Spleen (tissue), 11 donors: Measurements from ENCODE around the gene GJB5. TPM values are rescaled to one million over a fixed set of nuclear protein-coding genes. Genes with fewer than 3 reads are reported as not detected.

Source experiments
- DNase-seq: peaks from one replicate; pipeline ENCODE4 v3.0.0-alpha.2; 2020
- H3K27ac ChIP-seq, 8 donors: fragments of 200-600 bp; sonication (generic) in 7 of 8; 1 replicate in 4 of 8; 2 replicates in 4 of 8; pipeline versions ENCODE4 v1.5.0 to v1.8.0; 2016 to 2021; ENCODE audit warnings: inconsistent platforms in 4 of 8, mild to moderate bottlenecking in 4 of 8, moderate library complexity in 1 of 8
- H3K27me3 ChIP-seq, 7 donors: fragments of 200-600 bp; sonication (generic) in 6 of 7; replicated peaks in 1 of 7; 1 replicate in 4 of 7; 2 replicates in 3 of 7; pipeline versions ENCODE4 v1.5.0 to v1.8.0; 2016 to 2021; ENCODE audit warnings: inconsistent platforms in 3 of 7, mild to moderate bottlenecking in 1 of 7
- H3K36me3 ChIP-seq, 6 donors: fragments of 200-600 bp; sonication (generic) in 5 of 6; 1 replicate in 4 of 6; 2 replicates in 2 of 6; pipeline versions ENCODE4 v1.5.0 to v1.8.0; 2016 to 2021; ENCODE audit warnings: inconsistent platforms in 2 of 6
- H3K4me1 ChIP-seq, 6 donors: fragments of 200-600 bp; sonication (generic) in 5 of 6; 1 replicate in 3 of 6; 2 replicates in 3 of 6; pipeline versions ENCODE4 v1.5.0 to v1.8.0; 2016 to 2021; ENCODE audit warnings: inconsistent platforms in 3 of 6
- H3K4me3 ChIP-seq, 8 donors: fragments of 200-600 bp; sonication (generic) in 7 of 8; 1 replicate in 4 of 8; 2 replicates in 4 of 8; pipeline versions ENCODE4 v1.5.0 to v1.8.0; 2016 to 2021; ENCODE audit warnings: inconsistent platforms in 4 of 8, mild to moderate bottlenecking in 4 of 8, moderate library complexity in 2 of 8
- H3K9me3 ChIP-seq, 8 donors: fragments of 200-600 bp; sonication (generic) in 7 of 8; 1 replicate in 4 of 8; 2 replicates in 4 of 8; pipeline versions ENCODE4 v1.5.0 to v1.8.0; 2016 to 2021; ENCODE audit warnings: inconsistent platforms in 4 of 8
- POLR2A ChIP-seq, 3 donors: fragments of 450-650 bp; IDR thresholded peaks; one replicate each; pipeline ENCODE4 v1.5.1; 2017; ENCODE audit warnings: antibody characterized with exemption in 3 of 3, mild to moderate bottlenecking in 1 of 3
- POLR2AphosphoS5 ChIP-seq, 3 donors: sonication (generic); formaldehyde crosslinking; IDR thresholded peaks; one replicate each; pipeline ENCODE4 v1.5.1; 2017; ENCODE audit warnings: antibody characterized with exemption in 3 of 3
- WGBS, 5 donors: extraction: QIAGEN DNeasy Blood & Tissue Kit in 3 of 5; methylation state at CpG; one replicate each; pipeline versions ENCODE4 v1.1.5 to v1.1.7; 2013 to 2018; 5-methylcytosine and 5-hydroxymethylcytosine counted together
- intact Hi-C: fragments of 100-400 bp; cut with DNase I; formaldehyde crosslinking; loops from one replicate; pipeline ENCODE4 v1.15.0; 2023; ENCODE audit warnings: low total_unique reads
- polyA plus RNA-seq, 3 donors: library from polyadenylated mRNA; stranded (reverse); fragments of 200-250 nt; gene quantifications; one replicate each; pipeline ENCODE4 v1.2.1, GENCODE V29; 2013
- total RNA-seq, 7 donors: library from RNA; depleted of rRNA in 3 of 7; stranded (reverse); fragments of >200 nt in 3 of 7; fragmentation: NEBNext Ultra II Directional in 4 of 7; extraction: Animal tissue kit (Norgen Biotek cat#: 25700) in 4 of 7; gene quantifications; one replicate each; pipeline versions ENCODE4 v1.1.0 to v1.2.1, GENCODE V29; 2016 to 2021
- TF ChIP-seq, protein P1 (sequence below), 11 experiments: fragments of 200-600 bp in 7 of 11; fragments of 450-650 bp in 4 of 11; sonication (generic) in 4 of 11; IDR thresholded peaks in 8 of 11; conservative IDR thresholded peaks in 3 of 11; 1 replicate in 7 of 11; 2 replicates in 4 of 11; pipeline versions ENCODE4 v1.4.0 to v1.8.0; 2016 to 2021; ENCODE audit warnings: antibody characterized with exemption in 11 of 11, inconsistent platforms in 4 of 11, mild to moderate bottlenecking in 1 of 11
- donor health status: healthy with polysubstance abuse.
- donor health status: DM: no; HTN: no; CAD: no; lungs with moderate emphysema.
- donor health status: DM: no; HTN: no; CAD: no.
- donor health status: Bipolar disorder and iron deficiency.
- donor health status: healthy.
- donor health status: DM: no; HTN: no; CAD: no.
- donor health status: DM: yes; HTN: yes; CAD: no.

Gene GJB5
- total and polyA plus RNA-seq, 10 donors, result 0.06 TPM; not detected in 9

GRCh38 chr1:34761176-34761761 is 6.4 kb downstream of the GJB5 start:
- intact Hi-C loops, result no loop called here
- Histone ChIP-seq H3K4me1 (no peaks in the 10 kb centered on the region), H3K36me3 (no peaks in the 10 kb centered on the region), H3K27ac (no peak overlapping the region), H3K27me3 (peaks cover 0 to 43% (median 0%) of the 10 kb centered on the region in 7 donors), H3K4me3 (no peak overlapping the region), H3K9me3 (no peaks in the 10 kb centered on the region)
- TF ChIP-seq POLR2AphosphoS5 (IDR thresholded peaks at IDR 0.05) (no peak), POLR2A (IDR thresholded peaks at IDR 0.05) (no peak)
- TF ChIP-seq, protein P1, sequence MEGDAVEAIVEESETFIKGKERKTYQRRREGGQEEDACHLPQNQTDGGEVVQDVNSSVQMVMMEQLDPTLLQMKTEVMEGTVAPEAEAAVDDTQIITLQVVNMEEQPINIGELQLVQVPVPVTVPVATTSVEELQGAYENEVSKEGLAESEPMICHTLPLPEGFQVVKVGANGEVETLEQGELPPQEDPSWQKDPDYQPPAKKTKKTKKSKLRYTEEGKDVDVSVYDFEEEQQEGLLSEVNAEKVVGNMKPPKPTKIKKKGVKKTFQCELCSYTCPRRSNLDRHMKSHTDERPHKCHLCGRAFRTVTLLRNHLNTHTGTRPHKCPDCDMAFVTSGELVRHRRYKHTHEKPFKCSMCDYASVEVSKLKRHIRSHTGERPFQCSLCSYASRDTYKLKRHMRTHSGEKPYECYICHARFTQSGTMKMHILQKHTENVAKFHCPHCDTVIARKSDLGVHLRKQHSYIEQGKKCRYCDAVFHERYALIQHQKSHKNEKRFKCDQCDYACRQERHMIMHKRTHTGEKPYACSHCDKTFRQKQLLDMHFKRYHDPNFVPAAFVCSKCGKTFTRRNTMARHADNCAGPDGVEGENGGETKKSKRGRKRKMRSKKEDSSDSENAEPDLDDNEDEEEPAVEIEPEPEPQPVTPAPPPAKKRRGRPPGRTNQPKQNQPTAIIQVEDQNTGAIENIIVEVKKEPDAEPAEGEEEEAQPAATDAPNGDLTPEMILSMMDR (IDR thresholded peaks at IDR 0.05 in 8 of 11, conservative IDR thresholded peaks at IDR 0.05 in 3 of 11), result no peak
- 91 to 94% (median 94%) methylated on average over 31 to 33 of the region's 33 CpGs for WGBS, 5 donors
- DNase-seq, result peak; percentile 64

- H3K27ac ChIP-seq, result no peak overlapping the region
- no peak overlapping the region for H3K4me3 ChIP-seq
- no peaks in the 10 kb centered on the region for H3K9me3 ChIP-seq
- TF ChIP-seq, protein P1 (IDR thresholded peaks at IDR 0.05 in 8 of 11, conservative IDR thresholded peaks at IDR 0.05 in 3 of 11), result no peak
- TF ChIP-seq POLR2A (IDR thresholded peaks at IDR 0.05), result no peak
- TF ChIP-seq POLR2AphosphoS5 (IDR thresholded peaks at IDR 0.05), result no peak
- H3K4me1 ChIP-seq, result no peaks in the 10 kb centered on the region
- intact Hi-C loops, result no loop called here
- H3K27me3 ChIP-seq, result peaks cover 0 to 46% (median 0%) of the 10 kb centered on the region in 7 donors
- peak; percentile 27 for DNase-seq
- 83 to 89% (median 88%) methylated on average over 9 to 13 of the region's 13 CpGs for WGBS, 5 donors
- no peaks in the 10 kb centered on the region for H3K36me3 ChIP-seq
Measured at GRCh38 chr1:34761776-34762307, 7.0 kb downstream of the GJB5 start.

DNA sequence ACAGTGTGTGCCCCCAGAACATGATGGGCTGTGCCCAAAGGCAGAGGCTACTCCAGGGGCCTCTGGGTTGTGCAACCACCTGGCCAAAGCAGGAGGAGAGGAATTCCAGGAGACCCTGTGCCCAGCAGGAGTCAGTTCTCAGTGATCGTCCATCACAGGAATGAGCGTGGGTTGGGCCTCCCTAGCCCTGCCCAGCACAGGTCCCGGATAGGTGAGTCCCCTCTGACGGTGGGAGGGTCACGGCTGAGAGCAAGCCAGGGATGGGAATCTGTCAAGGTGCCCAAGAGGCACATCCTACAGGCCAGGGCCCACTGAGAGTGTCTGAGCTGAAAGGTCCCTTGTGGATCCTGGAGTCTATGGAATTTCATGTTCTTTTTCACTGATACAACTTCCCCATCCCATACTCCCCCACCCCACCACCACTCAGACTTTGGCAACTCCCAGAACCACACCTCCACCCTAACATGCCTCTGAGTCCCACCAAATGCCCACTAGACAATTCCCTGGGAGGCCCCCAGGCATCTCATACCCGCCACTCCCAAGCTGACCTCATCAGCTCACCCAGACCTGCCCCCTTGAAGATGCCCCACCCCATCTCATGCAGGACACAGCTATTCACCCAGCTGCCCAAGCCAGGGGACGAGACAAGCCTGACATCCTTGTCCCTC is 7.8 kb downstream of the GJB5 start:
- Histone ChIP-seq H3K27me3 (peaks cover 0 to 49% (median 0%) of the 10 kb centered on the region in 7 donors), H3K27ac (no peak overlapping the region), H3K9me3 (no peaks in the 10 kb centered on the region), H3K4me1 (no peaks in the 10 kb centered on the region), H3K36me3 (no peaks in the 10 kb centered on the region), H3K4me3 (no peak overlapping the region)
- no peak for DNase-seq
- 66 to 76% (median 72%) methylated on average over 6 to 7 of the region's 7 CpGs for WGBS, 5 donors
- TF ChIP-seq POLR2AphosphoS5 (IDR thresholded peaks at IDR 0.05) (no peak), POLR2A (IDR thresholded peaks at IDR 0.05) (no peak)
- TF ChIP-seq, protein P1 (IDR thresholded peaks at IDR 0.05 in 8 of 11, conservative IDR thresholded peaks at IDR 0.05 in 3 of 11), result no peak
- intact Hi-C loops, result no loop called here

GRCh38 chr1:34763142-34763781 is 8.4 kb downstream of the GJB5 start:
- 47 to 62% (median 55%) methylated on average over 8 of the region's 8 CpGs for whole genome bisulfite sequencing, 5 donors
- DNase-seq, result no peak
- H3K9me3 ChIP-seq, result no peaks in the 10 kb centered on the region
- intact Hi-C loops, result no loop called here
- TF ChIP-seq, protein P1 (IDR thresholded peaks at IDR 0.05 in 8 of 11, conservative IDR thresholded peaks at IDR 0.05 in 3 of 11), result no peak
- TF ChIP-seq POLR2AphosphoS5 (IDR thresholded peaks at IDR 0.05), result no peak
- no peak for TF ChIP-seq POLR2A (IDR thresholded peaks at IDR 0.05)
- H3K27me3 ChIP-seq, result peaks cover 0 to 53% (median 0%) of the 10 kb centered on the region in 7 donors
- no peaks in the 10 kb centered on the region for H3K4me1 ChIP-seq
- no peaks in the 10 kb centered on the region for H3K36me3 ChIP-seq
- no peak overlapping the region for H3K27ac ChIP-seq
- H3K4me3 ChIP-seq, result no peak overlapping the region
